ENCODE measurements around the gene TUBB1. TPM values are rescaled to one million over a fixed set of nuclear protein-coding genes. Genes with fewer than 3 reads are reported as not detected.

TUBB1 gene
- total and polyA plus RNA-seq, 8 donors, result 0.04 to 1.2 (median 0.14) TPM; not detected in 1

- H3K27ac ChIP-seq, result no peak overlapping the region
- H3K4me3 ChIP-seq, result no peak overlapping the region
- H3K36me3 ChIP-seq, result no peaks in the 10 kb centered on the region
- DNase-seq (no peak), FAIRE-seq (no peak), ATAC-seq (no peak)
- TF ChIP-seq CTCF (IDR thresholded peaks at IDR 0.05), result no peak
- H3K27me3 ChIP-seq, result no peaks in the 10 kb centered on the region
- peaks cover 4 to 19% (median 4%) of the 10 kb centered on the region in 3 donors for H3K4me1 ChIP-seq
- intact Hi-C loops (cut with DNase I), result no loop called here
- H3K9me3 ChIP-seq, result no peaks in the 10 kb centered on the region
- 84 to 88% methylated on average over 3 of the region's 3 CpGs for WGBS, 2 donors
These were observed 25.1 kb downstream of the TUBB1 start for GRCh38 chr20:59044295-59044694.

- intact Hi-C loops (cut with DNase I), result no loop called here
- no peak for TF ChIP-seq CTCF (IDR thresholded peaks at IDR 0.05)
- Histone ChIP-seq H3K36me3 (no peaks in the 10 kb centered on the region), H3K27ac (no peak overlapping the region), H3K27me3 (no peaks in the 10 kb centered on the region), H3K4me1 (peaks cover 4 to 19% (median 4%) of the 10 kb centered on the region in 3 donors), H3K9me3 (no peaks in the 10 kb centered on the region), H3K4me3 (no peak overlapping the region)
- no peak for DNase-seq
- no peak for FAIRE-seq
- 87% methylated on average over 3 of the region's 3 CpGs for WGBS, 2 donors
- no peak for ATAC-seq
These were observed 25.6 kb downstream of the TUBB1 start for GRCh38 chr20:59044796-59045195.

- H3K4me1 ChIP-seq, result peaks cover under 1 to 4% (median under 1%) of the 10 kb centered on the region in 3 donors
- no peak for FAIRE-seq
- TF ChIP-seq CTCF (IDR thresholded peaks at IDR 0.05), result no peak
- H3K36me3 ChIP-seq, result no peaks in the 10 kb centered on the region
- no peak overlapping the region for H3K27ac ChIP-seq
- no peaks in the 10 kb centered on the region for H3K9me3 ChIP-seq
- no peak overlapping the region for H3K4me3 ChIP-seq
- intact Hi-C loops (cut with DNase I), result no loop called here
- H3K27me3 ChIP-seq, result no peaks in the 10 kb centered on the region
- no peak for DNase-seq
- 89 to 96% methylated on average over 3 of the region's 3 CpGs for WGBS, 2 donors
- ATAC-seq, result no peak
These were observed 27.6 kb downstream of the TUBB1 start for GRCh38 chr20:59046862-59047261.

GRCh38 chr20:59047938-59048680 is 28.9 kb downstream of the TUBB1 start:
- no peak overlapping the region for H3K27ac ChIP-seq
- H3K4me1 ChIP-seq, result peaks cover 0 to 2% (median 0%) of the 10 kb centered on the region in 3 donors
- no peak for TF ChIP-seq CTCF (IDR thresholded peaks at IDR 0.05)
- ATAC-seq (peak in 2 of 4 donors; percentile 20 to 36), DNase-seq (no peak), FAIRE-seq (no peak)
- no peaks in the 10 kb centered on the region for H3K9me3 ChIP-seq
- H3K36me3 ChIP-seq, result no peaks in the 10 kb centered on the region
- H3K4me3 ChIP-seq, result no peak overlapping the region
- WGBS, 2 donors, result 55 to 69% methylated on average over 5 of the region's 5 CpGs
- no peaks in the 10 kb centered on the region for H3K27me3 ChIP-seq
- intact Hi-C loops (cut with DNase I), result no loop called here

GRCh38 chr20:59048681-59049030 is 29.4 kb downstream of the TUBB1 start:
- H3K4me3 ChIP-seq, result no peak overlapping the region
- H3K27ac ChIP-seq, result no peak overlapping the region
- no peak for DNase-seq
- H3K36me3 ChIP-seq, result no peaks in the 10 kb centered on the region
- intact Hi-C loops (cut with DNase I), result no loop called here
- ATAC-seq, result no peak
- no peaks in the 10 kb centered on the region for H3K9me3 ChIP-seq
- no peak for FAIRE-seq
- no peaks in the 10 kb centered on the region for H3K4me1 ChIP-seq
- 64 to 66% methylated on average over 2 of the region's 2 CpGs for WGBS, 2 donors
- no peak for TF ChIP-seq CTCF (IDR thresholded peaks at IDR 0.05)
- no peaks in the 10 kb centered on the region for H3K27me3 ChIP-seq
